GM12865 (cell line): Measurements from ENCODE around the gene ZNF236.

Experiments used
- DNase-seq: peaks from one replicate; pipeline ENCODE4 v3.0.0; 2010; ENCODE audit warnings: low read depth
- H3K4me3 ChIP-seq: 2 replicates; pipeline ENCODE4 v1.5.1; 2011; ENCODE audit warnings: mild to moderate bottlenecking, low read depth, low read length, control low read depth
- TF ChIP-seq, protein P1 (sequence below): IDR thresholded peaks from 2 replicates; pipeline ENCODE4 v1.5.1; 2011; ENCODE audit warnings: low read length, control low read depth, low read depth, inconsistent platforms; ENCODE audit not compliant: insufficient read depth; ENCODE audit errors: missing control alignments

The ZNF236 gene

DNA sequence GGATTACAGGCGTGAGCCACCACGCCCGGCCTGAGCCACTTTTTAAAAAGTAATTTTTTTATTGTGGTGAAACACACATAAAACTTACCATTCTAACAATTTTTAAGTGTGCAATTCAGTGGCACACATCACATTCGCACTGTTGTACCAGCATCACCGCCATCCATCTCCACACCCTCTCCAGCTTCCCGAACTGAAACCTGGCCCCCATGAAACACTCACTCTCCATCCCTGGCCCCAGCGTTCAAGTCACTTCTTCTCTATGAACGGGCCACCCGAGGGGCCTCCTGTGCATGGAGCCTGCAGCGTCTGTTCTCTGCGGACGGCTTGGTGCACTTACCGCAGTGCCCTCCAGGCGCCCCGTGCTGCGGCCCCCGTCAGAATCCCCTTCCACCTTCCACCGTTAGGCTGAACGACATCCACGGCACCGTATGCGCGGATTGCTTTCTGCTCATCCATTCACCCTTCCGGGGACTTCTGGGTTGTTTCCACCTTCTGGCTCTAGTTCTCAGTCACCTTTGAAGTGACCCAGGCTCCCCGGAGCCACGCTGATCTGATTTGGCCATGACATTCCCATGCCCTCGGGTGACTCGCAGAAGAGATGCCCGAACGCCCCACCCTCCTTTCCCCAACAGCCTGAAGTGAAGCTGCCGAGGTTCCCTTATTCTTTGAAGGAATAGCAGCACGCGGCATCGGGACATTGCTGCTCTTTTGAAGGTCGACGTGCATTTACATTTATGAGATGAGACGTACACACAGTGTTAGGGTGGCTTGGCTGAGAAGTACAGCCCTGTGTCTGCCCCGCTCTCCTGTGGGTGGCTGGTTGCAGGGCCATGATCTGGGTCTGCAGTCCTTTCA, 175.8 kb downstream of the ZNF236 start:
- TF ChIP-seq, protein P1, sequence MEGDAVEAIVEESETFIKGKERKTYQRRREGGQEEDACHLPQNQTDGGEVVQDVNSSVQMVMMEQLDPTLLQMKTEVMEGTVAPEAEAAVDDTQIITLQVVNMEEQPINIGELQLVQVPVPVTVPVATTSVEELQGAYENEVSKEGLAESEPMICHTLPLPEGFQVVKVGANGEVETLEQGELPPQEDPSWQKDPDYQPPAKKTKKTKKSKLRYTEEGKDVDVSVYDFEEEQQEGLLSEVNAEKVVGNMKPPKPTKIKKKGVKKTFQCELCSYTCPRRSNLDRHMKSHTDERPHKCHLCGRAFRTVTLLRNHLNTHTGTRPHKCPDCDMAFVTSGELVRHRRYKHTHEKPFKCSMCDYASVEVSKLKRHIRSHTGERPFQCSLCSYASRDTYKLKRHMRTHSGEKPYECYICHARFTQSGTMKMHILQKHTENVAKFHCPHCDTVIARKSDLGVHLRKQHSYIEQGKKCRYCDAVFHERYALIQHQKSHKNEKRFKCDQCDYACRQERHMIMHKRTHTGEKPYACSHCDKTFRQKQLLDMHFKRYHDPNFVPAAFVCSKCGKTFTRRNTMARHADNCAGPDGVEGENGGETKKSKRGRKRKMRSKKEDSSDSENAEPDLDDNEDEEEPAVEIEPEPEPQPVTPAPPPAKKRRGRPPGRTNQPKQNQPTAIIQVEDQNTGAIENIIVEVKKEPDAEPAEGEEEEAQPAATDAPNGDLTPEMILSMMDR: no peak
- no peak for DNase-seq
- H3K4me3 ChIP-seq: no peak overlapping the region

DNA sequence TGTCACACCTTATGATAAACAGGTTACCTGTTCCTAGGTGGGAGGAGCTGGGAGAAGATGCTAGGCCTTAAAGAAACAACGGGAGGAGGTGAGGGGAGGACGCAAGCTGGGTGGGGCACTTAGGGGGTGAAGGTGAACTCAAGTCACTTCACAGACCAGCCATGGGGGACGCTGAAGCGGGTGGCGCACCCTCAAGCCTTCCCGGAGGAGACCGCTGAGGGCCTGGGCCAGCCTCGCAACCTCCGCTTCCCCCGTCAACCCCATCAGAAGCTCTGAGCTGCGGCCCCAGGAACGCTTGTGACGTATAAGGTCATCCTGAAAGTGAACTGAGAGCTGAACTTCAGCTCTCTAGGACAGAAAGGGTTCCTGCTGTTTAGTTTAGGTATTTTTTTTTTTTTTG, 176.7 kb downstream of the ZNF236 start:
- H3K4me3 ChIP-seq: no peak overlapping the region
- TF ChIP-seq, protein P1: no peak
- no peak for DNase-seq

DNA sequence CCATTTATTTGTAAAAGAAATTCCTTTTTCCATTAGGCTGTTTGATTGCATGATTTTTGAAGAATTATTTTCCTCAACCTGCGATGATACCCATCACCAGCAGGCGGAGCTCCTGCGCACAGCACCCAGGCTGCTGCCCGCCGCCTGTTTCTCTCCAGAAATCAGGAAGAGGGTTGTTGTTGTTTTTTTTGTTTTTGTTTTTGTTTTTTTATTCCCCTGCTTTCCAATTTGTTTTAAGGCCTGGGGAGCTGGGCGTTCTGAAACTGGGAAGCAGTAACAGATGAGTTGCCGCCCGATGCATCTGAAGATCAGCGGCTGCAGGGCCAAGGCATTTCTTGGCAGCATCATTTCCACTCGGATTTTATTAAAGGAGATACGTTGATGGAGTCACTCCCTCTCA, 178.2 kb downstream of the ZNF236 start:
- H3K4me3 ChIP-seq: no peak overlapping the region
- DNase-seq: peak; percentile 52
- TF ChIP-seq, protein P1: peak; percentile 98

DNA sequence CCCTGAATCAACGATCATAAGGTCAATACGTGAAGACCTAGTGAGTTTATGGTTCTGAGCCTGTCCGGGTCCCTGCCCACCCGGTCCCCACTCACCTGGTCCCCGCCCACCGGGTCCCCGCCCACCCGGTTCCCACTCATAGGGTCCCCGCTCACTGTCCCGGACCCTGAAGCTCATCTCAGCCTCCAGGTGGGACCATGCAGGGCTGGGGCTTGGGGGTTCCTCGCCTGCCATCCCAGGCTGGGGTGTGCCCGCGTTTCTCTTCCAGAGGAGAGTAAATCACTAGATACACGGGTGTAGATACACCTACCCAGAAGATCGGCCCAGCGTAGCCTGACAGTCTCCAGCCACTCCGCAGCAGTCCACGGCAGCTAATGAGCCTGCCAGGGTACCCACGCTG, 178.7 kb downstream of the ZNF236 start:
- no peak overlapping the region for H3K4me3 ChIP-seq
- TF ChIP-seq, protein P1: no peak
- no peak for DNase-seq

DNA sequence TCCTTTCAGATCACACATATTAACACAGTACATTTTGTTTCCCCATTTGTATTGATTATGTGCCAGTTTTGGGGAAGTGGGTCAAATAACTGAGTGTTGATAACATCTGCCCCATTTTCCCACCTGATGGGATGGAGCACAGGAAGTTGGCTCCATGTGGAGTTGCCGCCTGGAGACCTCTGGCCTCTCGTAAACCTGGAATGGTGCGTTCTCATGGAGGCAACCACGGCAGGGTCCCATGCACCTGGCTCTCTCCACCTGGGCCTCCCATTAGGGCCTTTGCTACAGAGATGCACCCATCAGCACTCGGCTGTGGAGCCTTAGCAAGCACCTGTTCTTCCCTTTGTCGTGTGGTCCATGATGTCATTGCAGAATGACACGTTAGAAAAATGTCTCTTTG, 179.6 kb downstream of the ZNF236 start:
- H3K4me3 ChIP-seq: no peak overlapping the region
- TF ChIP-seq, protein P1: no peak
- DNase-seq: no peak

DNA sequence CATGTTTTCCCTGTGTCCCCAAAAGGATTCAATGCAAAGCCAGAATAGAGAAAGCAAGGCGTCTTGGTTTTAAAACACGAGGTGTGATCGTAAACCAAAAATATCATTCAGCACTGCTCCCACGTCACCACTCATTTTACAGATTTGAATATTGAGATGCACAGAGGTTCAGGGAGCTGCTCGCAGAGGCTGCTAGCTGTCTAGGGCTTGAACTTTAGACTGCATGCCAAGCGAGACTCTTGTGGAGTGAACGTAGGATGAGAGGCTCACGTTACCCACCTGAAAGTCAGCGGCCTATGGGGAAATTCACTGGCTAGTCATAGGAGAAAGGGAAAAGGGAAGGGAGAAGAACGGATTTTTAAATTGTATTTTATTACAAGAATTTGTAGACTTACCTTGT, 180.1 kb downstream of the ZNF236 start:
- H3K4me3 ChIP-seq: no peak overlapping the region
- TF ChIP-seq, protein P1: no peak
- no peak for DNase-seq

DNA sequence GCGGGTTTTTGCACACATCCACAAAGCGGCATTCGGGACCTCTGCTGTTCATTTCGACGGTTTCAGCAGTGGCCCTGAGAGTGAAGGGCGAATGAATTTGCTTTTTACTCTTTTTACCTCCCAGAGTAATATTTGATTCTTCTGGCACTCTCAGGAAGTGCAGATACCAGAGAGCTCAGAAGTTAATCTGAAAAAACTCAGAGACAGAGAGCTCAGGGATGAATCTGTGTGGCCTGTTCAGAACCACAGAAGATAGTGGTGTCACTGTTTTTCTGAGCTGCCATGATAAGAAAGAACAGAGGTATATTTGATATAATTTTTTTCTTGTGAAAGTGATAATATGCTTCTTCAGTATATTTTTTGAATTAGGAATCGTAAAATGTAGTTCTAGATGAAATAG, 181.0 kb downstream of the ZNF236 start:
- TF ChIP-seq, protein P1: no peak
- no peak for DNase-seq

More for the DNA sequence above, 181.0 kb downstream of the ZNF236 start:
- no peak overlapping the region for H3K4me3 ChIP-seq
